GM12873 (cell line): ENCODE measurements around the gene NUP37.

Source experiments
- CTCF ChIP-seq: IDR thresholded peaks from 2 replicates; pipeline ENCODE4 v1.5.1; 2012; ENCODE audit warnings: low read depth, mild to moderate bottlenecking, moderate library complexity, low read length, control low read depth; ENCODE audit not compliant: insufficient read depth; ENCODE audit errors: missing control alignments

The NUP37 gene

GRCh38 chr12:102023343-102023930 is 96.5 kb downstream of the NUP37 start:
- no peak for TF ChIP-seq CTCF
